Stimulated activated naive B cell treated with anti-CD40 and anti-IgM and Interleukin-4, amounts not matched to agents 10 μg/mL and 1 μg/mL and 100 μg/mL, for 72 hours (primary cell): Measurements from ENCODE around the gene SRPRB.

ENCODE experiments used
- ATAC-seq, 2 donors: fragments of 150-1000 bp; cut with Tn5 transposase; replicated peaks; 2 replicates each; pipeline ENCODE4 v1.10.0; 2021; ENCODE audit warnings: moderate library complexity in 1 of 2
- DNase-seq: peaks from one replicate; pipeline ENCODE4 v3.0.0; 2021
- H3K27ac Mint-ChIP-seq: one replicate; pipeline ENCODE4 v1.8.0; 2022; ENCODE audit warnings: mild to moderate bottlenecking, mixed read lengths
- H3K27me3 Mint-ChIP-seq, 2 donors: one replicate each; pipeline ENCODE4 v1.8.0; 2022; ENCODE audit warnings: mixed read lengths in 2 of 2
- H3K36me3 Mint-ChIP-seq, 2 donors: one replicate each; pipeline ENCODE4 v1.8.0; 2022; ENCODE audit warnings: mixed read lengths in 2 of 2, mild to moderate bottlenecking in 1 of 2
- H3K4me1 Mint-ChIP-seq, 2 donors: one replicate each; pipeline ENCODE4 v1.8.0; 2022; ENCODE audit warnings: mixed read lengths in 2 of 2, mild to moderate bottlenecking in 1 of 2
- H3K4me3 Mint-ChIP-seq, 2 donors: one replicate each; pipeline ENCODE4 v1.8.0; 2022; ENCODE audit warnings: mild to moderate bottlenecking in 2 of 2, mixed read lengths in 2 of 2, moderate library complexity in 1 of 2
- H3K9me3 Mint-ChIP-seq, 2 donors: one replicate each; pipeline ENCODE4 v1.8.0; 2022; ENCODE audit warnings: mixed read lengths in 2 of 2, mild to moderate bottlenecking in 1 of 2

The SRPRB gene

DNA sequence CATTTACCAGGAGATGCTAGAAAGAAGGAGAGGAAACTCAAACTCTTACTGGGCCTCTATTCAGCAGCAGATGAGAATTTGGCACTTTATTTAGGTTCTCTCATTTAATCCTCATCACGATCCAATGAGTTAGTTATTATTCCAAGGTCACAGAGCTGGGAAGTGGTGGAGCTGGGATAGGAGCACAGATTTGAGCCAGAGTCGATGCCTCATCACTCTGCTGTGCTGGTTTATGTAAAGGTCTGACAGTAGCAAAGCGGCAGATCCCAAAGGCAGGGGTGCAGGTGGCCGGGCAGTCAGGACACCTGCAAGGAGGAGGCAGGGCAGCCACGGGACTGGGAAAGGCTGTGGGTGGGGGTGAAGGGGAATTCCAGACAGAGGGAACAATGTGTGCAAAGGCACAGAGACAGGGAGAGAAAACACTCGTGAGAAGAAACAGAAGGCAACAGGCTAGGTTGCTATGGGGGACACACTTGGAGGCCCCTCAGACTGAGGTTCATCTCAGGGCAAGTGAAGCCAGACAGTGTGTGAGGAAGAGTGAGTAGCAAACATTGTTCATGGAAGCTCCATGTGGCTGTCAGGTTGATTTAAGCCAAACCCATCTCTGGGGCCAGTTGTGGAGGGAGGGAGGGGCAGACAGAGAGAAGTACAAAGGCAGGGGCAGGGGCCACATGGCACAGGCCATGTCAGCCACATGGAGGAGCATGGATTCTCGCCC lies 63.3 kb downstream of the SRPRB start:
- Mint-ChIP-seq H3K36me3 (no peaks in the 10 kb centered on the region), H3K27me3 (peaks cover 14 to 27% of the 10 kb centered on the region in 2 donors), H3K4me3 (no peak overlapping the region), H3K9me3 (no peaks in the 10 kb centered on the region), H3K27ac (no peak overlapping the region), H3K4me1 (peaks cover 0 to 10% of the 10 kb centered on the region in 2 donors)
- no peak for DNase-seq
- no peak for ATAC-seq

DNA sequence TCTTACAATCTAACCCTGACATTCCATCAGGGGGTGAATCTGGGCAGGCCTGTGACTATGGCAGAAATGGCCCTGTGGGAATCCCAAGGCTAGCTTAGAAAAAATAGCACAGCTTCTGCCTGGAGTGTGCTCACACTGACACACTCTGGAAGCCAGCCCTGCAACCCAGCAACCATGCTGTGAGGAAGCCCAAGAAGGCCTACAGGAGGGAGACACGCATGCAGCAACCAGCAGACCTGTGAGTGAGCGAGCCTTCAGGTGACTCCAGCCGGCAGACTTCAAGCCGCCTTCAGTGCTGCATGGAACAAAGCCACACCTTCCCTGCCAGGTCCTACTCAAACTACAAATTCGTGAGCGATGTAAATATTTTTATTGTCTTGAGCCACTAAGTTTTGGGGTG lies 64.0 kb downstream of the SRPRB start:
- H3K27ac Mint-ChIP-seq: no peak overlapping the region
- ATAC-seq: no peak
- DNase-seq: no peak
- H3K4me1 Mint-ChIP-seq: peaks cover 0 to 8% of the 10 kb centered on the region in 2 donors
- peaks cover 14 to 27% of the 10 kb centered on the region in 2 donors for H3K27me3 Mint-ChIP-seq
- H3K4me3 Mint-ChIP-seq: no peak overlapping the region
- H3K36me3 Mint-ChIP-seq: no peaks in the 10 kb centered on the region
- no peaks in the 10 kb centered on the region for H3K9me3 Mint-ChIP-seq

- Mint-ChIP-seq H3K9me3 (no peaks in the 10 kb centered on the region), H3K36me3 (no peaks in the 10 kb centered on the region), H3K4me3 (no peak overlapping the region), H3K4me1 (no peaks in the 10 kb centered on the region), H3K27me3 (peaks cover 23 to 27% of the 10 kb centered on the region in 2 donors), H3K27ac (no peak overlapping the region)
- no peak for DNase-seq
- no peak for ATAC-seq
Measured at GRCh38 chr3:133870822-133871221, 65.2 kb downstream of the SRPRB start.
